ENCODE data around the gene DDIAS.

DNA sequence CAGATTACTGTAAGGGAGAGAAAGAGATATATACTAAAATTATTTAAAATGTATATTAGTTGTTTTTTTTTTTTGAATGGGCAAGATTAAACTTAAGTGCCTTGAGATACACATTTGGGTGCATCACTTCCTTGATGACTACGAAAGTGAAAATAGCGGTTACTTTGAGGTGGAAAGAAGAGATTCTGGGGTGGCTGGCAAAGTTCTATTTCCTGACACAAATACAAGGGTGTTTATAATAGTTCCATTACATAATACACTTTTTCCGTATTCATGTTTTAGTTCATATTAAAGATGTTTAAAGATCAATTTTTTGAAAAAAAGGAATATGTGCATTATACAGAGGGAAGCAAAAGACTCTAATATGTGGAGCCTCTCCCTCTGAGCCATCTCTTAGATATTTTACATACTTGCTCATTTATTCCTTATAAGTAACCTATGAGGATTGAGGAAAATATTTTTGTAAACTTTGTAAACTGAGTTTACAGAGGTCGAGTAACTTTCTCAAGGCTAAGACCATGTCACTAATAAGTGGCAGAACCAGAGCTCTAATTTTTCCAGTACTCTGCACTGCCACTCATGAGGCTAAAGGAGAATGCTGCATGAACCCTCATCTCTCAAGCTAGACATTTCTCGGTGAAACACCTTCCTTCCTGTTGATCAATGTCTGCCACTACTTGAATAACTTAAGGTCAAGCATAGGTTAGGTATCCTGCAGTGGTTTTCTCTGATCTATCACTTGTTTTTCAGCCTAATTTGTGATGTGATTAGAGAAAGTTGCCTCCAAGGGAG lies 58.6 kb downstream of the DDIAS start:
- no peak for TF ChIP-seq POLR2A (IDR thresholded peaks at IDR 0.05)
- TF ChIP-seq, protein P1, sequence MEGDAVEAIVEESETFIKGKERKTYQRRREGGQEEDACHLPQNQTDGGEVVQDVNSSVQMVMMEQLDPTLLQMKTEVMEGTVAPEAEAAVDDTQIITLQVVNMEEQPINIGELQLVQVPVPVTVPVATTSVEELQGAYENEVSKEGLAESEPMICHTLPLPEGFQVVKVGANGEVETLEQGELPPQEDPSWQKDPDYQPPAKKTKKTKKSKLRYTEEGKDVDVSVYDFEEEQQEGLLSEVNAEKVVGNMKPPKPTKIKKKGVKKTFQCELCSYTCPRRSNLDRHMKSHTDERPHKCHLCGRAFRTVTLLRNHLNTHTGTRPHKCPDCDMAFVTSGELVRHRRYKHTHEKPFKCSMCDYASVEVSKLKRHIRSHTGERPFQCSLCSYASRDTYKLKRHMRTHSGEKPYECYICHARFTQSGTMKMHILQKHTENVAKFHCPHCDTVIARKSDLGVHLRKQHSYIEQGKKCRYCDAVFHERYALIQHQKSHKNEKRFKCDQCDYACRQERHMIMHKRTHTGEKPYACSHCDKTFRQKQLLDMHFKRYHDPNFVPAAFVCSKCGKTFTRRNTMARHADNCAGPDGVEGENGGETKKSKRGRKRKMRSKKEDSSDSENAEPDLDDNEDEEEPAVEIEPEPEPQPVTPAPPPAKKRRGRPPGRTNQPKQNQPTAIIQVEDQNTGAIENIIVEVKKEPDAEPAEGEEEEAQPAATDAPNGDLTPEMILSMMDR (IDR thresholded peaks at IDR 0.05 in 4 of 5, conservative IDR thresholded peaks at IDR 0.05 in 1 of 5): no peak

Data from gastrocnemius medialis (tissue), 4 donors.